Coronary artery (tissue), 2 donors: ENCODE data around the gene CHRM4.

Source experiments
- DNase-seq: peaks from one replicate; pipeline ENCODE4 v3.0.0-alpha.2; 2017; ENCODE audit warnings: low spot score
- H3K27ac ChIP-seq, 2 donors: fragments of 200-600 bp; sonication (generic); one replicate each; pipeline ENCODE4 v1.5.1; 2016 to 2019
- H3K4me3 ChIP-seq: fragments of 200-600 bp; sonication (generic); 2 replicates; pipeline ENCODE4 v1.5.1; 2016; ENCODE audit warnings: mild to moderate bottlenecking, moderate library complexity
- CTCF ChIP-seq: fragments of 200-600 bp; sonication (generic); IDR thresholded peaks from one replicate; pipeline ENCODE4 v1.5.1; 2019; ENCODE audit warnings: antibody characterized with exemption

Gene CHRM4

GRCh38 chr11:46346886-46347636 is 44.5 kb downstream of the CHRM4 start, which contains the start of gene DGKZ:
TSS of gene DGKZ (plus strand) at chr11:46347463. CDS start at chr11:46347660, 197 bp downstream.
- DNase-seq: peak; percentile 87
- peak; percentile 49 for TF ChIP-seq CTCF
- Histone ChIP-seq H3K4me3 (peak within 1 kb of the TSS; percentile 83), H3K27ac (peak within 1 kb of the TSS; percentile 57 to 87)

- H3K27ac ChIP-seq: peak overlapping the region in 1 of 2 donors; percentile 87
- TF ChIP-seq CTCF: no peak
- peak overlapping the region; percentile 83 for H3K4me3 ChIP-seq
- no peak for DNase-seq
Measured at GRCh38 chr11:46345881-46346484, 45.6 kb downstream of the CHRM4 start.

- no peak for DNase-seq
- no peak for TF ChIP-seq CTCF
- peak overlapping the region in 1 of 2 donors; percentile 87 for H3K27ac ChIP-seq
- peak overlapping the region; percentile 83 for H3K4me3 ChIP-seq
Measured at GRCh38 chr11:46345131-46345597, 46.4 kb downstream of the CHRM4 start.

GRCh38 chr11:46343520-46343919 is 48.1 kb downstream of the CHRM4 start:
- DNase-seq: no peak

GRCh38 chr11:46342239-46342638 is 49.3 kb downstream of the CHRM4 start:
- no peak for DNase-seq
- peak overlapping the region in 1 of 2 donors; percentile 23 for H3K27ac ChIP-seq
- TF ChIP-seq CTCF: no peak
- no peak overlapping the region for H3K4me3 ChIP-seq

More at GRCh38 chr11:46343520-46343919, 48.1 kb downstream of the CHRM4 start:
- Histone ChIP-seq H3K27ac (no peak overlapping the region), H3K4me3 (no peak overlapping the region)
- no peak for TF ChIP-seq CTCF

GRCh38 chr11:46341454-46341853 is 50.1 kb downstream of the CHRM4 start:
- H3K27ac ChIP-seq: peak overlapping the region in 1 of 2 donors; percentile 23

More at GRCh38 chr11:46341454-46341853, 50.1 kb downstream of the CHRM4 start:
- no peak for DNase-seq
- no peak overlapping the region for H3K4me3 ChIP-seq
- no peak for TF ChIP-seq CTCF
